SK-N-SH treated with all-trans-retinoic acid at 6 μM for 48 hours (cell line): ENCODE data around the gene AFG1L.

Experiments used
- ATAC-seq: fragments of 200-7000 bp; cut with Tn5 transposase; 3 replicates; pipeline ENCODE4 v1.9.1; 2020; ENCODE audit warnings: mild to moderate bottlenecking, moderate library complexity
- BACH2 ChIP-seq: fragments of 250-450 bp; sonication (Bioruptor Pico); IDR thresholded peaks from 2 replicates; pipeline ENCODE4 v1.9.0; 2021; ENCODE audit warnings: mild to moderate bottlenecking, borderline replicate concordance
- CREB5 ChIP-seq: fragments of 250-450 bp; sonication (Bioruptor Pico); IDR thresholded peaks from 2 replicates; pipeline ENCODE4 v1.5.1; 2020; ENCODE audit warnings: low read depth, mild to moderate bottlenecking, moderate library complexity
- CSRNP3 ChIP-seq: fragments of 250-450 bp; sonication (Bioruptor Pico); IDR thresholded peaks from 2 replicates; pipeline ENCODE4 v1.5.1; 2021; ENCODE audit warnings: mild to moderate bottlenecking, moderate library complexity
- GLIS3 ChIP-seq: fragments of 250-450 bp; sonication (Bioruptor Pico); IDR thresholded peaks from 2 replicates; pipeline ENCODE4 v1.5.0; 2020; ENCODE audit warnings: mild to moderate bottlenecking, moderate library complexity
- ISL1 ChIP-seq: fragments of 250-450 bp; sonication (Bioruptor Pico); IDR thresholded peaks from 2 replicates; pipeline ENCODE4 v2.1.2; 2022; ENCODE audit warnings: mild to moderate bottlenecking, moderate library complexity
- OSR1 ChIP-seq: fragments of 250-450 bp; sonication (Bioruptor Pico); IDR thresholded peaks from 2 replicates; pipeline ENCODE4 v1.8.0; 2022; ENCODE audit warnings: moderate library complexity, mild to moderate bottlenecking, inconsistent platforms
- POU6F1 ChIP-seq: fragments of 250-450 bp; sonication (Bioruptor Pico); IDR thresholded peaks from 2 replicates; pipeline ENCODE4 v1.8.0; 2021; ENCODE audit warnings: low read depth, mild to moderate bottlenecking, moderate library complexity, borderline replicate concordance
- PPARA ChIP-seq: fragments of 250-450 bp; sonication (Bioruptor Pico); IDR thresholded peaks from 2 replicates; pipeline ENCODE4 v1.5.0; 2020; ENCODE audit warnings: mild to moderate bottlenecking, borderline replicate concordance
- SNAI2 ChIP-seq: fragments of 250-450 bp; sonication (Bioruptor Pico); IDR thresholded peaks from 2 replicates; pipeline ENCODE4 v1.5.0; 2020; ENCODE audit warnings: mild to moderate bottlenecking, moderate library complexity
- TCF4 ChIP-seq: fragments of 250-450 bp; sonication (Bioruptor Pico); IDR thresholded peaks from 2 replicates; pipeline ENCODE4 v1.8.0; 2021; ENCODE audit warnings: mild to moderate bottlenecking, moderate library complexity, borderline replicate concordance
- TSHZ2 ChIP-seq: fragments of 250-450 bp; sonication (Bioruptor Pico); IDR thresholded peaks from 2 replicates; pipeline ENCODE4 v1.5.0; 2020; ENCODE audit warnings: mild to moderate bottlenecking, moderate library complexity
- ZC3H10 ChIP-seq: fragments of 250-450 bp; sonication (Bioruptor Pico); IDR thresholded peaks from 2 replicates; pipeline ENCODE4 v1.5.1; 2021; ENCODE audit warnings: mild to moderate bottlenecking, moderate library complexity
- ZFP30 ChIP-seq: fragments of 450-650 bp; formaldehyde crosslinking; IDR thresholded peaks from 2 replicates; pipeline ENCODE4 v1.5.0; 2022; ENCODE audit warnings: mild to moderate bottlenecking, moderate library complexity

AFG1L gene

GRCh38 chr6:108253241-108253640 is 41.6 kb upstream of the AFG1L start (continued):
- no peak for TF ChIP-seq POU6F1 (CRISPR knock-in tag)
- TF ChIP-seq TCF4: no peak
- TF ChIP-seq ISL1: no peak
- no peak for TF ChIP-seq OSR1

GRCh38 chr6:108254433-108255410 is 40.1 kb upstream of the AFG1L start:
- TF ChIP-seq POU6F1 (CRISPR knock-in tag): no peak
- TF ChIP-seq ZC3H10 (CRISPR knock-in tag): no peak
- no peak for TF ChIP-seq CREB5 (CRISPR knock-in tag)
- TF ChIP-seq SNAI2 (CRISPR knock-in tag): no peak
- no peak for TF ChIP-seq TSHZ2 (CRISPR knock-in tag)
- TF ChIP-seq GLIS3: no peak
- TF ChIP-seq OSR1: no peak
- no peak for TF ChIP-seq TCF4
- TF ChIP-seq ZFP30: no peak
- no peak for TF ChIP-seq BACH2 (CRISPR knock-in tag)
- no peak for TF ChIP-seq CSRNP3 (CRISPR knock-in tag)
- no peak for TF ChIP-seq PPARA (CRISPR knock-in tag)

GRCh38 chr6:108260126-108260808 is 34.6 kb upstream of the AFG1L start:
- ATAC-seq: peak; percentile 50
- no peak for TF ChIP-seq ZFP30
- no peak for TF ChIP-seq TSHZ2 (CRISPR knock-in tag)
- TF ChIP-seq CREB5 (CRISPR knock-in tag): no peak
- TF ChIP-seq SNAI2 (CRISPR knock-in tag): no peak

More at GRCh38 chr6:108254433-108255410, 40.1 kb upstream of the AFG1L start:
- no peak for ATAC-seq
